Keratinocyte (primary cell): ENCODE measurements around the gene PPIA. TPM values are rescaled to one million over a fixed set of nuclear protein-coding genes. Genes with fewer than 3 reads are reported as not detected.

ENCODE experiments used
- DNase-seq: peaks from one replicate; pipeline ENCODE4 v3.0.0-alpha.2; 2011; ENCODE audit warnings: low read depth, missing footprints, low spot score
- FAIRE-seq: peaks from 2 replicates; lab custom pipeline; 2011; peaks lifted over from hg19 to GRCh38; lab: Jason Lieb, UNC
- H2AFZ ChIP-seq: 2 replicates; pipeline ENCODE4 v1.6.0; 2012; ENCODE audit warnings: low read length, control low read depth, inconsistent platforms; ENCODE audit not compliant: control insufficient read depth
- H3K27ac ChIP-seq: 2 replicates; pipeline ENCODE4 v1.5.1; 2011; ENCODE audit warnings: low read length; ENCODE audit not compliant: control insufficient read depth, insufficient read depth
- H3K27me3 ChIP-seq: 3 replicates; pipeline ENCODE4 v1.6.0; 2011; ENCODE audit warnings: low read length; ENCODE audit not compliant: control insufficient read depth, insufficient read depth; ENCODE audit errors: extremely low read depth
- H3K36me3 ChIP-seq, 2 experiments: 2 replicates in 1 of 2; 3 replicates in 1 of 2; pipeline ENCODE4 v1.5.1; 2011; ENCODE audit warnings: low read length in 2 of 2, mild to moderate bottlenecking in 1 of 2; ENCODE audit not compliant: control insufficient read depth in 2 of 2, insufficient read depth in 2 of 2; ENCODE audit errors: extremely low read depth in 1 of 2
- H3K4me1 ChIP-seq: 3 replicates; pipeline ENCODE4 v1.5.1; 2011; ENCODE audit warnings: low read length; ENCODE audit not compliant: control insufficient read depth, insufficient read depth; ENCODE audit errors: extremely low read depth
- H3K4me2 ChIP-seq: 3 replicates; pipeline ENCODE4 v1.6.0; 2011; ENCODE audit warnings: low read depth, low read length; ENCODE audit not compliant: control insufficient read depth, insufficient read depth; ENCODE audit errors: extremely low read depth
- H3K4me3 ChIP-seq, 3 experiments: fragments of 200-600 bp in 1 of 3; sonication (generic) in 1 of 3; 2 replicates in 2 of 3; 3 replicates in 1 of 3; pipeline ENCODE4 v1.5.1; 2011 to 2016; ENCODE audit warnings: low read length in 3 of 3, mild to moderate bottlenecking in 3 of 3, control low read depth in 2 of 3, inconsistent platforms in 1 of 3, low read depth in 1 of 3, mixed read lengths in 1 of 3, mixed run types in 1 of 3, moderate library complexity in 1 of 3; ENCODE audit not compliant: control insufficient read depth in 2 of 3, insufficient read depth in 2 of 3; ENCODE audit errors: extremely low read depth in 1 of 3
- H3K79me2 ChIP-seq: 2 replicates; pipeline ENCODE4 v1.6.0; 2012; ENCODE audit warnings: low read length; ENCODE audit not compliant: control insufficient read depth, insufficient read depth
- H3K9ac ChIP-seq: 3 replicates; pipeline ENCODE4 v1.6.0; 2011; ENCODE audit warnings: low read length; ENCODE audit not compliant: control insufficient read depth, insufficient read depth; ENCODE audit errors: extremely low read depth
- H3K9me1 ChIP-seq: 3 replicates; pipeline ENCODE4 v1.6.0; 2011; ENCODE audit warnings: low read length; ENCODE audit not compliant: control insufficient read depth, insufficient read depth; ENCODE audit errors: extremely low read depth
- H3K9me3 ChIP-seq: 2 replicates; pipeline ENCODE4 v1.5.1; 2012; ENCODE audit warnings: low read depth, low read length; ENCODE audit not compliant: control insufficient read depth
- H4K20me1 ChIP-seq: 3 replicates; pipeline ENCODE4 v1.6.0; 2011; ENCODE audit warnings: low read length; ENCODE audit not compliant: control insufficient read depth, insufficient read depth; ENCODE audit errors: extremely low read depth
- CTCF ChIP-seq, 3 experiments: IDR thresholded peaks in 1 of 3; conservative IDR thresholded peaks in 1 of 3; optimal IDR thresholded peaks in 1 of 3; 2 replicates in 2 of 3; 3 replicates in 1 of 3; pipeline versions ENCODE3 to v1.5.1; 2011; ENCODE audit warnings: low read length in 3 of 3, mild to moderate bottlenecking in 3 of 3, moderate library complexity in 2 of 3, control low read depth in 1 of 3, inconsistent platforms in 1 of 3; ENCODE audit not compliant: insufficient read depth in 2 of 3; ENCODE audit errors: extremely low read depth in 1 of 3
- EZH2 ChIP-seq: IDR thresholded peaks from one replicate; pipeline ENCODE4 v1.6.1; 2012; ENCODE audit warnings: inconsistent platforms, mild to moderate bottlenecking, low read length, moderate library complexity
- dilution Hi-C: fragments of 300-500 bp; cut with MboI; formaldehyde crosslinking; loops from one replicate; pipeline ENCODE4 v1.7.0; 2020; ENCODE audit warnings: low sequenced_read_pairs; ENCODE audit not compliant: extremely low pct_ligation_motif_present
- polyA plus RNA-seq, 5 experiments: library from polyadenylated mRNA; depleted of rRNA in 3 of 5; stranded (reverse) in 3 of 5; stranded (forward) in 1 of 5; unstranded in 1 of 5; fragments of >200 nt; gene quantifications; 1 replicate in 1 of 5; 2 replicates in 3 of 5; 3 replicates in 1 of 5; pipeline versions ENCODE4 v1.2.1 to v1.2.3, GENCODE V29; 2011 to 2012; ENCODE audit warnings: missing spikeins in 2 of 5, low read depth in 1 of 5, low replicate concordance in 1 of 5

Gene PPIA
- polyA plus RNA-seq, 1 donor (not counting 4 experiments of a cell fraction or from before 2014, with no cell fraction given): 6,965 TPM

GRCh38 chr7:44847920-44848634 lies 51.6 kb downstream of the PPIA start, which contains the start of gene H2AZ2:
Gene H2AZ2 (minus strand): TSS chr7:44848087. CDS start chr7:44847971, 116 bp downstream.
- Histone ChIP-seq H3K4me2 (peak within 1 kb of the TSS; percentile 92), H3K27ac (peak within 1 kb of the TSS; percentile 94), H3K36me3 (no peaks in the 10 kb centered on the region), H4K20me1 (no peaks in the 10 kb centered on the region), H3K9ac (peak within 1 kb of the TSS; percentile 91), H3K27me3 (no peaks in the 10 kb centered on the region), H3K79me2 (peaks cover 45% of the 10 kb centered on the region), H3K9me1 (no peaks in the 10 kb centered on the region), H3K9me3 (no peaks in the 10 kb centered on the region), H2AFZ (peak within 1 kb of the TSS; percentile 99), H3K4me1 (peaks cover 12% of the 10 kb centered on the region), H3K4me3 (peak within 1 kb of the TSS; percentile 69 to 96 (median 80))
- DNase-seq (peak; percentile 98), FAIRE-seq (no peak)
- no peak for TF ChIP-seq EZH2
- TF ChIP-seq CTCF (optimal IDR thresholded peaks at IDR 0.05 in 1 of 3, IDR thresholded peaks at IDR 0.05 in 1 of 3, conservative IDR thresholded peaks at IDR 0.05 in 1 of 3; ENCODE audit: extremely low read depth in 1 of 3, insufficient read depth in 2 of 3, low read length in 3 of 3): no peak
- dilution Hi-C loops: no loop called here

- H3K27ac ChIP-seq: peak overlapping the region; percentile 94
- dilution Hi-C loops: no loop called here
Observed at GRCh38 chr7:44849259-44849884, 52.9 kb downstream of the PPIA start.

More at GRCh38 chr7:44849259-44849884, 52.9 kb downstream of the PPIA start:
- Histone ChIP-seq H3K9ac (no peak overlapping the region), H3K4me1 (peaks cover 14% of the 10 kb centered on the region), H3K79me2 (peaks cover 32% of the 10 kb centered on the region), H3K9me1 (no peaks in the 10 kb centered on the region), H3K9me3 (no peaks in the 10 kb centered on the region), H3K4me2 (peak overlapping the region; percentile 92), H3K36me3 (no peaks in the 10 kb centered on the region), H2AFZ (no peak overlapping the region), H4K20me1 (no peaks in the 10 kb centered on the region), H3K27me3 (no peaks in the 10 kb centered on the region), H3K4me3 (peak overlapping the region in 2 of 3 experiments; percentile 69 to 88)
- FAIRE-seq: no peak
- no peak for DNase-seq
- no peak for TF ChIP-seq CTCF (optimal IDR thresholded peaks at IDR 0.05 in 1 of 3, IDR thresholded peaks at IDR 0.05 in 1 of 3, conservative IDR thresholded peaks at IDR 0.05 in 1 of 3; ENCODE audit: extremely low read depth in 1 of 3, insufficient read depth in 2 of 3, low read length in 3 of 3)
- TF ChIP-seq EZH2: no peak
